Measurements from ENCODE around the gene SAMD4B.

SAMD4B gene

DNA sequence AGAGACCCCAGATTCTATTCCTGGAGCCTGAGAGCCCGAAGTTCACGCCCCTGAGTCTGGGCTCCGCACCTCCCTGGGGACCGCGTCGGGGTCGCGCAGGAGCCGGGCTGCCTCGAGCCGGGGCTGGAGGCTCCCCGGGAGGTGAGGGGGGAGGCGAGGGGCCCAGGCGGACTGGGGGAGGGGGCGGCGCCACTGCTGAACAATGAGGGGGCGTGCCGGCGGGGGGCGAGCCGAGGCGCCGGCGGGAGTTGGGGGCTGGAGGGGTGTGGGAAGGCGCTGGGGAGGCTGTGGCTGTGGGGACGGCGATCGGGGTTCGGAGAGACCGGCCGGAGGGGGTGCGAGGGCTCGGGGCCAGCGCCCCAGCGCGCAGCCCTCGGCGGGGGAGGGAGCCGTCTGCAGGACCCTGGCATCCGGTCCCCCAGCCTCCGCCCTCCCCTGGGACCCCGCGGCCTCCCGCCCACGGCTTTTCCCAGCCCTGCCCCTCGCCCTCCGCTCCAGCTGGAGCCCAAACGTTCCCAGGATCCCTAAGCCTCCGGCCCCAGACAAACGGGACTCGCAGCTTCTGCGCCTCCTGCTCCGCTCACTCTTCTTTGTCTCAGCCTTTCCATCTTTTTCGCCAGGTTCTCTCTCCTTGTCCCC lies 71.2 kb downstream of the SAMD4B start:
- DNase-seq (ENCODE audit: low read depth in 1 of 2, low spot score in 1 of 2) = no peak
- H3K27me3 ChIP-seq (ENCODE audit: insufficient read depth, poor library complexity, severe bottlenecking) = peaks cover 33% of the 10 kb centered on the region
- H3K4me3 ChIP-seq (replicated peaks; ENCODE audit: insufficient read depth, low read length) = peak overlapping the region; percentile 73
- H3K27ac ChIP-seq (replicated peaks) = no peak overlapping the region
- TF ChIP-seq SPI1 (IDR thresholded peaks at IDR 0.05; ENCODE audit: borderline replicate concordance, low read depth) (no peak), POLR2AphosphoS5 (IDR thresholded peaks at IDR 0.05; ENCODE audit: low read depth) (no peak), GABPA (IDR thresholded peaks at IDR 0.05; ENCODE audit: low read depth) (no peak), REST (IDR thresholded peaks at IDR 0.05; ENCODE audit: insufficient replicate concordance, low read depth) (no peak), CTCF (IDR thresholded peaks at IDR 0.05; ENCODE audit: insufficient read depth, low read length) (no peak)

DNA sequence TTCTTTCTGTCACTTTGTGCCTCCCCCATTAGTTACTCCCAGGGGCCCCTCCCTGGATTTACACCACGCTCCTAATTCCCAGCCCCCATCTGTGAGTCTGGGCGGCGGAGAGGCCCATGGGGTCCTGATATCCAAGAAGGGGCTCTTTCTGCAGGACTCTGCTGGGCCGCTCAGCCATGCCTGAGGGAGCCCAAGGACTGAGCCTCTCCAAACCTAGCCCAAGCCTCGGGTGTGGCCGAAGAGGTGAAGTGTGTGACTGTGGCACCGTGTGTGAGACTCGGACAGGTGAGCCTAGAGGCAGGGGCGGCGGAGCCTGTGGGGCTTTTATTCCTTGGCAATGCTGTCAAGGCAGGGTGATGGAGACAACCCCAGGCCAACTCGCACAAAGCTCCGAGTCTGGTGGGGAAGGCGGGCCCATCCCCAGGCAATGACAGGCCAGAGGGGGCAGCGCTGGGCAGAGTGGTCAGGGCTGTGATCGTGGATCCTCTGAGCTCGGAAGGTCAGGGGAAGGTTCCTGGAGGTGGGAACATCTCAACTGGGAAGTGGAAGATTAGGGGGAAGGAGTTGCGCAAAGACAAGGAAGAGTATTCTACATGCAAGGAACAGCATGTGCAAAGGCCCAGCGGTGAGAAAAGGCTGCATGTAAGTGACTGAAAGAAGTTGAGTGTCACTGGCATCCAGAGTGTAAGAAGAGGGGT lies 71.8 kb downstream of the SAMD4B start:
- Histone ChIP-seq H3K27me3 (ENCODE audit: insufficient read depth, poor library complexity, severe bottlenecking) (peaks cover 33% of the 10 kb centered on the region), H3K27ac (replicated peaks) (no peak overlapping the region), H3K4me3 (replicated peaks; ENCODE audit: insufficient read depth, low read length) (peak overlapping the region; percentile 73)
- no peak for DNase-seq (ENCODE audit: low read depth in 1 of 2, low spot score in 1 of 2)
- TF ChIP-seq REST (IDR thresholded peaks at IDR 0.05; ENCODE audit: insufficient replicate concordance, low read depth) (no peak), SPI1 (IDR thresholded peaks at IDR 0.05; ENCODE audit: borderline replicate concordance, low read depth) (no peak)

DNA sequence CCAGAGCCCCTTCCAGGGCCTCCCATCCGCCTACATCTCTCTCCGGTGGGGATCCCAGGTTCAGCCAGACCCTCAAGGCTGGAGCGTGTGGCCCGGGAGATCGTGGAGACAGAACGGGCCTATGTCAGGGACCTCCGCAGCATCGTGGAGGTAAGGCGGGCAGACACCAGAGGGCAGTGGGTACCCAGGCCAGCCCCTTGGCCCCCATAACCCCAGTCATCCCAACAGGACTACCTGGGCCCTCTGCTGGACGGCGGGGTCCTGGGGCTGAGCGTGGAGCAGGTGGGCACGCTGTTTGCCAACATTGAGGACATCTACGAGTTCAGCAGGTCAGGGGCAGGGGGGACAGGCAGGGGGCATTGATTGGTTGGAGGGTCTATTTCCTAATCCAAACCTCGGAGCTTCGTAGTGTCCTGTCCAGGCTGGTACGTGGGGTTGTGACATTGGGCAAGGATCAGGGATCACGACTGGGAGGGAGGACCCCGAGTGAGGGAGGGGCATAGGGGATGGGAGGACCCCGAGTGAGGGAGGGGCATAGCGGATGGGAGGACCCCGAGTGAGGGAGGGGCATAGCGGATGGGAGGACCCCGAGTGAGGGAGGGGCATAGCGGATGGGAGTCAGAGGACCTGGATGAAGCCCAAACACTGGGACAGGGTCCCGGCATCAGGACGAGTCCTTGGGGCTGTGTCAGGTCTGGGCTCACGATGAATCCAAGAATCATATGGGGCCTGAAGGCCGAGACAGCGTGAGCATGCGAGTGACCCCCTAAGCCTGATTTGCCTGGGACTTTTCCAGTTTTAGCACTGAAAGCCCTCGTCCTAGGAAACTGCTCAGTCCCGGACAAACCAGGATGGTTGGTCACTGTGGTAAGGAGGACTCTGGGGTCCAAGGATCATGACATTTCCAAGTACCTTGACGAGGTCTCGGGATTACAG lies 73.2 kb downstream of the SAMD4B start:
- TF ChIP-seq REST (IDR thresholded peaks at IDR 0.05; ENCODE audit: insufficient replicate concordance, low read depth) (no peak), CTCF (IDR thresholded peaks at IDR 0.05; ENCODE audit: insufficient read depth, low read length) (no peak), SPI1 (IDR thresholded peaks at IDR 0.05; ENCODE audit: borderline replicate concordance, low read depth) (no peak), POLR2AphosphoS5 (IDR thresholded peaks at IDR 0.05; ENCODE audit: low read depth) (no peak), GABPA (IDR thresholded peaks at IDR 0.05; ENCODE audit: low read depth) (no peak)
- Histone ChIP-seq H3K27me3 (ENCODE audit: insufficient read depth, poor library complexity, severe bottlenecking) (peaks cover 33% of the 10 kb centered on the region), H3K4me3 (replicated peaks; ENCODE audit: insufficient read depth, low read length) (no peak overlapping the region), H3K27ac (replicated peaks) (no peak overlapping the region)
- no peak for DNase-seq (ENCODE audit: low read depth in 1 of 2, low spot score in 1 of 2)

Measured in HL-60 (cell line).